H1 (cell line): ENCODE measurements around the gene TSPAN33. TPM values are rescaled to one million over a fixed set of nuclear protein-coding genes. Genes with fewer than 3 reads are reported as not detected.

Experiments used
- ATF3 ChIP-seq: IDR thresholded peaks from 2 replicates; pipeline ENCODE4 v1.6.1; 2011; ENCODE audit warnings: low read depth, mild to moderate bottlenecking, low read length; ENCODE audit not compliant: insufficient read depth
- CHD7 ChIP-seq: fragments of 300-600 bp; sonication (generic); IDR thresholded peaks from 2 replicates; pipeline ENCODE4 v1.7.1; 2012; ENCODE audit warnings: low read length, moderate library complexity, mild to moderate bottlenecking, inconsistent platforms; ENCODE audit not compliant: insufficient replicate concordance
- GTF2F1 ChIP-seq: IDR thresholded peaks from 2 replicates; pipeline ENCODE4 v1.6.1; 2012; ENCODE audit warnings: low read depth, low read length, improper control_type of control experiment, borderline replicate concordance
- PHF8 ChIP-seq: fragments of 200-600 bp; sonication (generic); conservative IDR thresholded peaks from 2 replicates; pipeline ENCODE4 v1.7.1; 2012; ENCODE audit warnings: low read depth, mild to moderate bottlenecking, inconsistent platforms, low read length, moderate library complexity
- polyA plus RNA-seq, 7 experiments: library from polyadenylated mRNA; depleted of rRNA in 3 of 7; stranded (reverse) in 5 of 7; unstranded in 2 of 7; fragments of >200 nt in 5 of 7; fragments of 200-250 nt in 2 of 7; gene quantifications; 1 replicate in 5 of 7; 2 replicates in 1 of 7; 4 replicates in 1 of 7; pipeline versions ENCODE4 v1.2.1 to v1.2.3, GENCODE V29; 2011 to 2013; ENCODE audit warnings: missing spikeins in 2 of 7, mixed read lengths in 2 of 7
- total RNA-seq: library from RNA; stranded (reverse); fragmentation: NEBNext Ultra II Directional; extraction: Animal tissue kit (Norgen Biotek cat#: 25700); gene quantifications from 2 replicates; pipeline ENCODE4 v1.2.1, GENCODE V29; 2021

The TSPAN33 gene
- total and polyA plus RNA-seq, 2 of the 8 experiments (the other 6 are each of a cell fraction or from before 2014, with no cell fraction given) = 42.8 to 47.1 TPM

- TF ChIP-seq CHD7 (no peak), PHF8 (no peak), ATF3 (no peak), GTF2F1 (no peak)
Observed at GRCh38 chr7:129161524-129162225, 17.2 kb downstream of the TSPAN33 start (continued).
